Stimulated activated CD8-positive, alpha-beta memory T cell treated with anti-CD3 and anti-CD28 coated beads, Interleukin-4, amount 100 ng/mL, for 4 hours (primary cell): ENCODE data around the gene MAP10.

Experiments used
- DNase-seq, 2 donors: peaks; one replicate each; pipeline ENCODE4 v3.0.0-alpha.2; 2020; ENCODE audit warnings: low read depth in 2 of 2, low spot score in 1 of 2

MAP10 gene

GRCh38 chr1:232795497-232796053, 9.6 kb upstream of the MAP10 start:
- DNase-seq = no peak

GRCh38 chr1:232797856-232798510, 7.2 kb upstream of the MAP10 start:
- DNase-seq = no peak

GRCh38 chr1:232798920-232799319, 6.3 kb upstream of the MAP10 start:
- DNase-seq = no peak

- no peak for DNase-seq
Measured at GRCh38 chr1:232806186-232806510, 932 bp downstream of the MAP10 start.

- DNase-seq = no peak
Measured at GRCh38 chr1:232810856-232811255, 5.6 kb downstream of the MAP10 start.

- DNase-seq = no peak
Measured at GRCh38 chr1:232812560-232812959, 7.3 kb downstream of the MAP10 start.

- no peak for DNase-seq
Measured at GRCh38 chr1:232813097-232813496, 7.9 kb downstream of the MAP10 start.

GRCh38 chr1:232813760-232814159, 8.5 kb downstream of the MAP10 start:
- DNase-seq = no peak

- DNase-seq = no peak
Measured at GRCh38 chr1:232816324-232816723, 11.1 kb downstream of the MAP10 start.

- DNase-seq = no peak
Measured at GRCh38 chr1:232818040-232818439, 12.8 kb downstream of the MAP10 start.

- no peak for DNase-seq
Measured at GRCh38 chr1:232820431-232820830, 15.2 kb downstream of the MAP10 start.

GRCh38 chr1:232822530-232822929, 17.3 kb downstream of the MAP10 start:
- DNase-seq = no peak

- no peak for DNase-seq
Measured at GRCh38 chr1:232826318-232826717, 21.1 kb downstream of the MAP10 start.

GRCh38 chr1:232830661-232831060, 25.4 kb downstream of the MAP10 start:
- no peak for DNase-seq

- DNase-seq = no peak
Measured at GRCh38 chr1:232831895-232832294, 26.7 kb downstream of the MAP10 start.

- no peak for DNase-seq
Measured at GRCh38 chr1:232834066-232834465, 28.9 kb downstream of the MAP10 start.

- DNase-seq = no peak
Measured at GRCh38 chr1:232835166-232835565, 29.9 kb downstream of the MAP10 start.

- DNase-seq = no peak
Measured at GRCh38 chr1:232837087-232837486, 31.9 kb downstream of the MAP10 start.

GRCh38 chr1:232841823-232842565, 36.8 kb downstream of the MAP10 start:
- DNase-seq = no peak

GRCh38 chr1:232844791-232845190, 39.6 kb downstream of the MAP10 start:
- DNase-seq = no peak

GRCh38 chr1:232845406-232845955, 40.3 kb downstream of the MAP10 start:
- no peak for DNase-seq

GRCh38 chr1:232851532-232851931, 46.3 kb downstream of the MAP10 start:
- DNase-seq = no peak
